ENCODE data around the gene HAND2.

HAND2 gene

DNA sequence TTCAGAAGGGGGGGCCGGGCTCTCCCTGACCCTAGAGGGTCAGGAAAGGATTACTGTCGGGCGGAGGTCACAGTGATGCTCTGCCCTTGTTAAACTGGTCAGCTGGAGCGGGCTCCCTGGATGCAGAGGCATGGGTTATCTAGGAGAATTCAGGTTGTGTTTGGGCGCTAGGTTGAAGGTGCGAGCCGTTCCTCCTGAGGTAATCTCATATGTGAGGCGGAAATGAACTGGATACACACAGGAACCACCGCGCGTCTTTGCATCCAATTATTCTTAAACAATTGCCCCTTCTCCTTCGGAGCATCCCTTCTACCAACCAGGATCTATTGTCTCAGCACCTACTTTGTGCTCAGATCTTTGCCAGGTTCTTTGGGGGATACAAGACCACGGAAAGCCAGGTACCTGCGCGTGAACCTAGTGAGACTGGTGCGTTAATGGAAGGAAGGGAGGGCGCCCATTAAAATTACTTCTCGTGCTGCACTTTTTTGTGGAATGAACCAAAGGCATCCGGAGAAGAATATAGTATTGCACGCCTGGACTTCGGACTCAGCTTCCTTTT, 28.4 kb downstream of the HAND2 start:
- no peak for DNase-seq (ENCODE audit: low read depth)

DNA sequence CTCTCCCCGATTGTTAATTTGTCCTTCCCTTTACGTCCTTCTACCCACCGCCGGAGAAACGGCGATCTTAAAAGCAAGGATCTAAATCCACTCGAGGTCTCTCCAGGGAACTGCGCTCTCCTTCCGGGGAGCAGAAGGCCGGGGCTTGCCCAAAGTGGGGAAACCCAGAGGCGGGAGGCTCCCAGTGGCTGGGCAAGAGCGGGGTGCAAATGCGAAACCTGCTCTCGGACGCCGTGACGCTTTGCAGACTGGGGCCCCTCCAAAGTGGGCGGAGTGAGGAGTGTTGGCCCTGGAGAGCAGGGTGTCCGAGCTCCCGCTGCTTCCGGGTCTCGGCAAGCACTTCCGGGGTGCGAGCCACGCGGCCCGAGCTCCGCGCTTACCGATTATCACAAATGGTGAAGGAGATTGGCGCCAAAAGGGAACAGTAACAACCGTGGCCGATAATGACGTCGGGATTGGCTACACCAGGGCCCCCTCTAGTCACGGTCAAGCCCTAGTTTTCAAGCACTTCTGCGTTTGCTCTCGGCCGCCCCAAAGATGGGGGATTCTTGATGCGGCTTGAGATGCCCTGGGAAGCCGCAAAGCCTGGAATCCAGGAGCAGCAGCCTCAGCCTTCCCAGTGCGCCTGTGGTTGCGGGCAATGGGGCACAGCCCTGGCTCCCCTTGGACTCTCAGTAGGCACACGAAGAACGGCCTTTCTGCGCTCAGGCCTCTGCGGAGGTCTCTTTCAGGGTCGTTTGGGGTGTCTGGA, 29.0 kb downstream of the HAND2 start:
- DNase-seq (ENCODE audit: low read depth), result no peak

DNA sequence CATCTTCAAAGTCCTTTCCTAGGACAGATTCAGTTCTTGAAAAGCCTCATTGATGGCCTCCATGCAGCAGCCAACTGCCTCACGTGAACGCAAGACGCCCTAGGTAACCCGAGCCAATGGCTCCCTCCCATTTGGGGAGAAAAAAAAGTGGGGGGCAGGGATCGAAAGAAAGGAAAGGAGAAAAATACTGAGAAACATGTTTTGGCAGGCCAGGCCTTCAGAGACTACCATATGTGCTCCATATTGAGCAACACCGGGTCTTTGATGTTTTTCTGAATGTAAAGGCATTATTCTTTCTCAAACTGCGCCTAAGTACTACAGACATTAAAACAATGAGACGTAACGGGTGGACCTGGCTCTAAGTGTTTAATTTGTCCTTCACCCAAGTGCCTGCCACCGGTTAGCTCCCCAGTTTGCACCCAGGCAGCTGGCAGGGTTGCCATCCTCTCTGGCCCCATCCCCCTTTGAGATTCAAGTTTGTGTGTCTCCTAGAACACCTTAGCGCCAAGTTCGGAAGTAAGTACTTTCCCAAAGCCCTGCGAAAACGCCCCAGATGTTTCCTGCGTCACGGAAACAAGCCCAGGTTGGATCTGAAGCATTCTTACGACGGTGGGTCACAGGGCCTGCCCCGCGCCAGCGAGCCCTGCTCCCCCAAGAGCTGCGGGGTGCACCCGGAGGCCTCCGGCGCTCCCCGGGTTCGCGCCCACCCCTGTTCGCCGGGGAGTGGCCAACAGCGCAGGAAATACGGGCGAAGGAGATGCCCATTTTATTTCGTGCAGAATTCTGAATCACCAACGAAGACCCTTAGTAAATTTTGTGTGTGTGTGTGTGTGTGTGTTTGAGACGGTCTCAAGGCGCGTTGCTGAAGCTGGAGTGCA, 30.1 kb downstream of the HAND2 start:
- no peak for DNase-seq (ENCODE audit: low read depth)

DNA sequence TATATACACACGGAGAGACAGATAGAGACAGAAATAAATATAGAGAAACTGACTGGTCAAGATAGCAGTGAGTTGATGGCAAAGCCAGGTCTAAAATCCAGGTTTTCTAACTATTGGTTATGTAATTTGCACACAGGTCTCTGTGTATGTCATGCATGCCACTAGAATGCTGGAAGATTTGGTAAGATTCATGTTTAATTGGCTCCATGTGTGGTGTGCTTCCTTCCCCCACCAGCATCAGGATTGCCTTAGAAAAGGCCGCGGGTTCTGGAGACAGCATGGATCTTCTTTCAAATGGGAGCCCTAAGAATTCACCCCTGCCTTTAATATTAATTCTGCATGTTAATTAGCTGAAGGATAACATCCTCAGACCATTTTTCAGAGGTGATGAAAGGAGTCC, 31.3 kb downstream of the HAND2 start:
- no peak for DNase-seq (ENCODE audit: low read depth)

DNA sequence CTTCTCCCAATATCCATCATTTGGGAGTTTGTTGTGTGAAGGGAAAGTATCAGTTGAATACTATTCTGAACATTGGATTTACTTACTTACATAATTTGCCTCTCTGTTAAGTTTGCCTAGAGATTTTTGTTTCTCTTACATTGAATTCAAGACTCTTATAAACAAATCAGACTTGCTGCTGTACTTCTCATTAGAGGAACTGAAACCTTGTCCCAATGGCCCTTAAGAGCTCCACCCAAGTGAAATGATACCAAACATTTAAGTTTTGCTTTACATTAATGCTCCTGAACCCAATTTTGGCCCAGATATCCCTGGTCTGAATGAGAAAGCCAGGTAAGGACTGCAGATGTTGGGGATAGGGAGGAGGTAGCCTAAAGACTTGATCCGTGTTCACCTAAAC, 32.0 kb downstream of the HAND2 start:
- no peak for DNase-seq (ENCODE audit: low read depth)

DNA sequence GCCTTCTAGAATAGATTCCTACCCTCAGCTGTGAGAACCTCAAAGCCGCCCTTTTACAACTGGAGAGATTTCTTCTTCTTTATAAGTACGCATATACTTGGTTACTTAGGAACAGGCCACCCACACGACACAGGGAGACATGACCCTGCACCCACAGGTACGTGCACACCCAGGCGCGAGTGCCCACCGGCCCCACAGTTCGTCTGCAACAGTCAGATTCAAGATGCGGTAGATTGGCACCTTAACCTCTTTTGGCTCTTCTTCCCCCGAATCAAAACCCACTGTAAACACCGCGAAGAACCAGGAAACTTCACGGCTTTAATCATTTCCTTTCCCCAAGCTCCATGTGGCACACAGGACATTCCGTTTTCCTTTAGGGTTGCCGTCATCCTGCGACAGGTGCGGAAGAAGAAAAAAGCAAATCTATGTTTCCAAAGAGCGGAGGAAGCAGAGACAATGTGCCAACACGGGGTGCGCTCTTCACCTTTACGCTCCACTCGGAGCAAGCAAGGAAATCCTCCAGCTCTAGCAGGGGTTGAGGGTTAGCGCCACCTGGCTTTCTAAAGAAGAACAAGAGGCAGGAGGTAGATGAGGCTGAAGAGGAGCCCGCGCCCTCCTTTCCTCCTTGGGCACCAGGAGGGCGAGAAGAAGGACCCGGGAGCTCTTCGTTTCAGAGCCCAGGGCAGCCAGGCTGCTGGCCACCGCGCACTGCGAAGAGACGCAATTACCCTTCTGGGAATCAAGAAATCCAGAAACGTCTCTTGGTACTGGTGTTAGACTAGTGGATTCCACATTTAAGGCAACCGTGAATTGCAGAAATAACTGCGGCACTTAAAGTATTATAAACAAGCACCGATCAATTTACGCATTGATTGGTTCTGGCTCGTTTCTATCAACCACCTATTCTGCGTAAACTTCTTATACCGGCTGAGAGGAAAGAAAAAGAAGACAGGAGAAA, 35.7 kb downstream of the HAND2 start:
- DNase-seq (ENCODE audit: low read depth), result no peak

DNA sequence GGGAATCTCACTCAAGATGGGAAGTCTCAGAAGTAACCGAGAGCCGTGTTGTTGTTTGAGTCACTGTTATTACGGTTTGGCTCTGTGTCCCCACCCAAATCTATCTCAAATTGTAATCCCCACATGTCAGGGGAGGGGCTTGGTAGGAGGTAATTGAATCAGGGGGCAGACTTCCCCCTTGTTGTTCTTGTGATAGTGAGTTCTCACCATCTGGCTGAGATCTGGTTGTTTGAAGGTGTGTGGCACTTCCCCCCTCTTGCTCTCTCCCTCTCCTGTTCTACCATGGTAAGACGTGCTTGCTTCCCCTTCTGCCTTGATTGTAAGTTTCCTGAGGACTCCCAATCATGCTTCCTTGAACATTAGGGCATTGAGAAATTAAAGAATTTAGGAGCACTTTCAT, 37.0 kb downstream of the HAND2 start:
- DNase-seq (ENCODE audit: low read depth), result no peak

DNA sequence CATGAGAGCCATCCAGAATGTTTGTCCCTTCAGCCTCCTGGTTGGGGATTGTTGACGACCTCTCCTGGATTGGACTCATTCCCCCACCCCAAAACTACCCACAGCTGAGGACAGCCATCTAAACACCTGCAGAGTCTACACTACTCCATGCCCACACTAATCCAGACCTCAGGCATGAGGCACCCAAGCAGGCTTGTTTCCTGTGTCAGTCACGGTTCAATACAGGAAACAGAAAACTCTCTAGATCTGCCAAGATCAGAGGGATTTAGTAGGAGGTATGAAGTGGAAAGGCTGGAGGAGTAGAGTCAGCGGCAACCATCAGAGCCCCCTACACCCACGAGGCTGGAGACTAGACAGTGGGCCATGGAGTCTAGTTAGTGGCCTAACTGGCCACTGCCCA, 37.7 kb downstream of the HAND2 start:
- no peak for DNase-seq (ENCODE audit: low read depth)

DNA sequence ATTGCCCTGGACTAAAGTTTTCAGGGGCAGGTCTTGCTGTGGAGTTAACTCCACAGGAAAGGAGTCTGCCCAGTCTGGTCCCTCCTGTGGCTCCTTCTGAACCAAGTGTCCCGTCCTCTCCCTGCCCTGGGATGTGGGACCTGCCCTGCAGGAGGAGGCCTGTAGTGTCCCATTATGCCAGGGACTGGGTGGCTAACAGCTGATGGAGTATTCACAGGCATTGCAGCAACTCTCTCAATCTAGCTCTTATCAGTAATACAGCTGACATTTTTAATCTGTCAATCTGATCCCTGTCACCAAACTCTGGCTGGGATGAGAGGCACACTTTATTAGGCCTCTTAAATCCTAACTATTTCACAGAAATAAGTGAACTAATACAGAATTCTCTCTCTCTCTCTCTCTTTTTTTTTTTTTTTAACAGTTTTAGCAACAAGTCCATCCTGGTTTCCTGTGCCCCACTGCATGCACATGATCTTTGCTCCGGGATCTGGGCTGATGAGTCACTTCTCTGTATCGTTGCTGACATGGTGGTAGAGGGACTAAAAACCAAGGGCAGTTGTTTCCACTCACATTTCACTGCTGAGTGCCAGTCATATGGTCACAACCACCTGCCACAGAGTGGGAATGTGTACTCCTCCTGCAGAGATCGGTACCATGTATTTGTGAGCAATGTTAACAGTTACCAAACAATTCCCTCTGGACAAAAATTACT, 39.1 kb downstream of the HAND2 start:
- no peak for DNase-seq (ENCODE audit: low read depth)

DNA sequence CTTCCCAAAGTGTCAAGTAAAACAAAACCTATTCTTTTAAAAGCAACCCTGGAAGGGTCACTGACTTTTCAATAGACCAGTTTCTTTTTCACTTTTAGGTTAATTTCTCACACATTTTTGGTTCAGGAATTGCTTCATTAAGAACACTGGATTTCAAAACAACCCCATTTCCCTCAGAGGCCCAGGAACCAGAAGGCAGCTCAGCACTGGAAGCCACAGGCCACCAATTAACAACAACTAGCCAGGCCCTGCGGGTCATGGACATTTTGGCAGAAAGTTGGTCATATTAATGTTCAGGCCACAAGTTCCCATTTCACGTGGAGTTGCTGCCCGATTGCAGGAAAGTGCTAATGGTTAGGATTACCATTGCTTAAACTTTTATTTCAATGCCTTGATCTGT, 39.8 kb downstream of the HAND2 start:
- no peak for DNase-seq (ENCODE audit: low read depth)

DNA sequence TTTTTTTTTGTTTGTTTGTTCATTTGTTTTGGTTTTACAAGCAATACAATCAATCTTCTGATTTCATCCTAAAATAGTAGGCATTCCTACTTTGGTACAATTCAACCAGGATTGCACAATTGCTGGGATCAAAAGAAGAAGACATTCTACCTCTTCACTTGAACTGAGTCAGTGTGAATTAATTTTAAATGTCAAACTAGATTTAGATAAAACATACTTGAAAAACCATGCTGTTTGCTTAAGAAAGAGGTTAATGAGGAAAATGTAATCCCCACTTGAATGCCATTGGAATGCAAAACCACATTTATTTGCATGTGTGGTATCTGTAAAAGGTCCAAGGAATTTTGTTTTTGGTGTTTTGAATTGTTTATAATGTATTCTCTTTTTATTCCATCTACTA, 40.5 kb downstream of the HAND2 start:
- DNase-seq (ENCODE audit: low read depth), result no peak

DNA sequence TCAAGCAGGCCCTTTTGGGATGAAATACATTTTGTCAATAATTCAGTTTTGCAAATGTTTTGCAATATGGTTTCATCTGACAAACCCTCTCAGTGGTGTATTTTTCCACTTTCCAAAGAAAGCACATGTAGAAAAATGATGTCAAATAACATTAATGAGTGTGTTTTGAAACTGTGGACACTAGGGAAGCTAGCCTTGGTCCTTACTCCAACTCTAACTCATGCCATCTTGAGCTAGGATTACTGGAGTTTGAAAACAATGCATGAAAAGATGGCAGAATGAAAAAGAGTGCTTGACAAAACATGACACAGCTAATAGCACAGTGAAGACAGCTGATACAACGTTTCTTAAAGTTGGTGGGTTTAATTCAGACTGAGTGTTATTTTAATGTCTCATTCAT, 41.4 kb downstream of the HAND2 start:
- no peak for DNase-seq (ENCODE audit: low read depth)

DNA sequence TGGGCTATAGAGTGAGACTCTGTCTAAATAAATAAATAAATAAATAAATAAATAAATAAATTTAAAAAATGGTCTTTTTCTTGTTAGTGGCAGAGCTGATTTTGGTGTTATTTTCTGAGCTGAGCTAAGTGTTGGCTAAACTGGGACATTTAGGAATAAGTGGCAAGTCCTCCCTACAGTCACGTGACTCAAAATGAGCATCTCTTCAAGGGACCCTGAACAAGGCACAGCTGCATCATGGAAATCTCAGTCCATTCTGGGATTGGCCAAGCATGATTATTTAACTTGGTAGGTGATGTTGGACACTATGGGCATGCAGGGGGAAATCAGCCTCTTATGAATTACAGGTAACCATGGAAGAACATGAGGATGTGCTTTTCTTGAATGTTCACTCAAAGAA, 42.0 kb downstream of the HAND2 start:
- DNase-seq (ENCODE audit: low read depth), result no peak

DNA sequence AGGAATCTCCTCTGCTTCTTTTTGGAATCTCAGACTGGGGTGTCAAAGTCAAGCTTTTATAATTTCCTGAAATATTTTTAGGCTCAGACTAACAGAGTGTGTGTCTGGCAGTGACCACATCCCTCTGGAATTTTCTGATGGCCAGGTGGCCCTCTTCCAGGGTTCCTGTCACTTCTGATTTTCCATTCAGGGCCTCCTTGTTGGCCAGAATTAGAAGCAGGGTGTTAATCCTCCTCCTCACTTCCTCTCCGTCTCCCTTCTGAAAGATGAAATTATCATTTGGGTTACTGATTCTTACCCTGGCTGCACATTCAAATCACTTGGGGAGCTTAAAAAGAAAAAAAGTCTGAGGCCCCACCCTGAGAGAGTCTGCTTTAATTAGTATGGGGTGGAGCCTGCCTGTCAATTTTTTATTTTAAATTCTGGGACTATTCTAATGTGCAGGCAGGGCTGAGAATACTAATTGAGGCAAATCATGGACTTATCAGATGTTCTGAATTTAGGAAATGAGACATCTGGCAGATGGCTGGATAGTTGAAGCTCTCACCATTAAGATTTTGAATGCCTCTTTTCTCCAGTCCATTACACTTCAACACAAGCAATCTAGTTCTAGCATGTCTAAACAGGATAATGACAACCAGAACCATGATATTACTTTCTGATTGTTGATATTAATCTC, 43.2 kb downstream of the HAND2 start:
- DNase-seq (ENCODE audit: low read depth), result no peak

DNA sequence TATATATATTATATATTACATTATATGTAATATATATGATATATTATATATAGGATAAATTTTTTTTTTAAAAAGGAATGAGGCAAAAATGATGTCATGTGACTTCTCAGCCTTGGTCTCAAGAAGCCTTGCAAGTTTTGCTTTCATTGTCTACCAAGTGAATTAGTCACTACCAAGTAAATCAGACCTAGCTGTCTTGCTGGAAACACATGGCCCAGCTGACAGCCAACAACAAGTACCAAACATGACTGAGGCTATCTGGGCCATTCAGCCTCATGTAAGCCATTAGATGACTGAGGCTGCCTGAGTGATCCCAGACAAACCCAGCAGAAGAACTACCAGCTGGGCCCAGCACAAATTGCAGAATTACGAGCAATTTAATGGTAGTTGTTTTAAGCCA, 44.9 kb downstream of the HAND2 start:
- DNase-seq (ENCODE audit: low read depth), result no peak

DNA sequence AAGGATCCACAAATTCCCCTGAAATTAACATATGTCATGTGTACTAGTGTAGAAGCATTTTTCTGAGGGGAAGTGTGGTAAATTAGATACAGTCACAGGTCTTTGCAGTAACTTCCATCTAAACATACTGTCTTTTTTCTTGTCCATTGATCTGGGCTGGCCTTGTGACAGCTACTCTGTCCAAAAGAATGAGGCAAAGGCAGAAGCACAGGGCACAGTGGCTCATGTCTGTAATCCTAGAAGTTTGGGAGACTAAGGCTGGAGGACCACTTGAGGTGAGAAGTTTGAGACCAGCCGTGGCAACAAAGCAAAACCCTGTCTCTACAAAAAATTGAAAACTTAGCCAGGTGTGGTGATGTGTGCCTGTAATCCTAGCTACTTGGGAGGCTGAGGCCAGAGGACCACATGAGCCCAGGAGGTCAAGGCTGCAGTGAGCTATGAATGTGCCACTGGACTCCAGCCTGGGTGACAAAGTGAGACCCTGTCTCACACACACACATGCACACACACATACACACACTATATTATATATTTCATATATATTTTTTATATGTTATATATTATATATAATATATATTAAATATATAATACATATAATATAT, 47.6 kb downstream of the HAND2 start:
- DNase-seq (ENCODE audit: low read depth), result no peak

DNA sequence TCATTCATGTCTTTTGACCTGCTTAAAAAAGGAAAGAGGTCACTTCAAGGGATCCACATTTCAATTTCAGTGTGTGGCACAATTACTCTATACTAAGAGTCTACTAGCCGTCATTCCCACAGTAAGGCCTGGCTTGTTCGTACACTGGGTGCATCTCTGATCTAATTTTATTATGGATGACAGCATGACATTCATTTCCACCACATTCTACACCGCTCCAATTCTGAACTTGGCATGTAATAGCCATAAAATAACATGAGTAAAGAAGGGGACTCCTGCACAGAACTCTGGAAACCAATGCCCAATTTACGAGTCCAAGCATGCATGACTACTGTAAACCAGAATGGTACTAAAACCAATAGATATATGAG, 51.1 kb downstream of the HAND2 start:
- no peak for DNase-seq (ENCODE audit: low read depth)

DNA sequence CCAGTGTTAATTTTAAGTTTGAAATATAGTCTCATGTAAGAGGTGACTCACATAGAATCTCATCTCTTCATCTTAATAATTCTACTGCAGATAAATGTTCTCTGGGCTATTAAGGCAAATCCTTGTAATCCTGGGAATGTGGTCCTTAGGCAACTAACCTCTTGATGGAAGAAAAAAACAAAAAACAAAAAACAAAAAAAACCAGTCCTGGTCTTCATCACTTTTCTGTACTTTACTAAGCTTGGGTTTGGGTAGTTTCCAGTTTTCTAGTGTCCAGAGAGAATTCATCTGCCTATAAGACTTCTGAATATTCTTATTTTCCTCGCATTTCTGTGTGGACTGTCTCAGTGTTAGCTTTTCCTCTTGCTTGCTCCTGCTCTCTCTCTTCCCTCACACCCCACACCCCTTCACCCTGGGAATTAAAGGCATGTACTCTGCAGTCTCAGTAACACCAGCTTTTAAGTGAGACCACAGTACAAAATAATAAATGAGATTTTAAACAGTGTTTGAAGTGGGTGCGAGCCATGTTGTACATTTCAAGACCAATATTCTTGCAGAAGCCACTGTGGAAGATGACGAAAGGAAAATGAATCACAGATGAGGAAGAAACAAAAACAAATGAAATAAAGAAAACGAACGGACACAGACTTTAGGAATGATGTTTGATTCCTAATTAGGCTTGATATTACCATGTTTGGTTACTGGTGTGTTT, 51.7 kb downstream of the HAND2 start:
- no peak for DNase-seq (ENCODE audit: low read depth)

DNA sequence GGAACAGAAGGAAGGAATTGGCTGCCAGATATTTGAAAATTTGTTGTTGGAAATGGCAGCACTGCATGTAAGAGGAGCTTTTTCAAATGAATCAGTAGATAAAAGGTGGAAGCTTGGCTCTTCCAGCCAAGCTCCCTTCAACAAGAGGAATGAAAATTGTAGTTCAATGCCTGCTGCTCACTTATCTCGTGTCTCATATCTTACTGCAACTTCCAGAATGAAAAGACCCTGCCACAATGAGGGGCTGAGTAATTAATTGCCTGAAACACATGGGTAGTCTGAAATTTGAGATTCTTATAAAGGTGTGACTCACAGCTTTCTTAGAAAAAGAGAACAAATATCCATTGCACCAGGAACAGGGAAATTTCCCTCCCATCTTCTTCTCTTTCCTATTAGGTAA, 53.0 kb downstream of the HAND2 start:
- no peak for DNase-seq (ENCODE audit: low read depth)

Measured in HS-27A (cell line).